ENCODE results near the gene FOXO1. TPM values are rescaled to one million over a fixed set of nuclear protein-coding genes. Genes with fewer than 3 reads are reported as not detected.

FOXO1 gene
- total and polyA plus RNA-seq, 9 of the 15 experiments (the other 6 are each of a cell fraction or from before 2014, with no cell fraction given), result 0.04 to 0.73 (median 0.20) TPM

- peaks cover 6 to 38% of the 10 kb centered on the region in 2 experiments; a peak in 3 of 5 replicates for H3K27me3 ChIP-seq (ENCODE audit: control insufficient read depth in 2 of 2, insufficient read depth in 2 of 2, low read length in 2 of 2)
- ChIA-PET CTCF (ENCODE audit: low intra/inter-chr PET ratio) (no interaction called here), POLR2A (no interaction called here)
- intact Hi-C loops (cut with micrococcal nuclease) (no loop called here), in situ Hi-C loops (cut with MboI) (no loop called here)
- H3K4me3 ChIP-seq, result no peak overlapping the region
- ATAC-seq, result no peak
- 0 out of 2 replicates have a peak, but pooled peaks cover 5% of the 10 kb centered on the region for H4K20me1 ChIP-seq (replicated peaks; ENCODE audit: control insufficient read depth, insufficient read depth, low read length)
- no peaks in the 10 kb centered on the region for H3K4me1 ChIP-seq (replicated peaks in 1 of 2; ENCODE audit: control insufficient read depth in 2 of 2, insufficient read depth in 2 of 2, low read length in 2 of 2)
- no peaks in the 10 kb centered on the region for H3K9me1 ChIP-seq (ENCODE audit: control insufficient read depth, insufficient read depth, low read length)
- TF ChIP-seq ZNF124 (CRISPR knock-in tag; IDR thresholded peaks at IDR 0.05) (no peak), ZBTB40 (IDR thresholded peaks at IDR 0.05) (no peak), ZBTB40 (CRISPR knock-in tag; IDR thresholded peaks at IDR 0.05) (no peak), ZNF174 (CRISPR knock-in tag; IDR thresholded peaks at IDR 0.05) (no peak), UBTF (IDR thresholded peaks at IDR 0.05; ENCODE audit: borderline replicate concordance in 1 of 2, low read depth in 2 of 2, low read length in 2 of 2) (no peak)
- H3K9me3 ChIP-seq (replicated peaks; ENCODE audit: control insufficient read depth, insufficient read depth, low read depth, low read length), result no peaks in the 10 kb centered on the region
- H3K27ac ChIP-seq (ENCODE audit: extremely low read depth, low read depth, low read length), result no peak overlapping the region
- no TSS peak for BruUV-seq (replicated peaks)
- WGBS (ENCODE audit: insufficient coverage, low coverage, missing lambda C conversion rate), result 0% methylated on average over 5 of the region's 6 CpGs
- H3K79me2 ChIP-seq (ENCODE audit: control insufficient read depth, insufficient read depth, low read length), result no peaks in the 10 kb centered on the region
- no peak for DNase-seq (ENCODE audit: extremely low read depth in 1 of 4, low spot score in 3 of 4)
- H3K9ac ChIP-seq (ENCODE audit: insufficient read depth in 1 of 2, low read depth in 2 of 2, low read length in 2 of 2), result no peak overlapping the region
- no peak overlapping the region for H3K4me2 ChIP-seq (ENCODE audit: insufficient read depth, low read length)
- H2AFZ ChIP-seq (ENCODE audit: low read depth, low read length), result no peak overlapping the region
- H3K36me3 ChIP-seq (ENCODE audit: control insufficient read depth, insufficient read depth, low read length), result no peaks in the 10 kb centered on the region
- FAIRE-seq, result no peak
Observed at GRCh38 chr13:40562975-40563349, 103.5 kb downstream of the FOXO1 start.
